Prostate gland (tissue), 2 donors: ENCODE results near the gene JAKMIP1. TPM values are rescaled to one million over a fixed set of nuclear protein-coding genes. Genes with fewer than 3 reads are reported as not detected.

Experiments
- DNase-seq: peaks from one replicate; pipeline ENCODE4 v3.0.0-alpha.2; 2019; ENCODE audit warnings: low spot score
- H3K27ac ChIP-seq, 2 donors: fragments of 200-600 bp; sonication (generic); 2 replicates each; pipeline ENCODE4 v1.5.1; 2017 to 2019
- H3K27me3 ChIP-seq: fragments of 200-600 bp; sonication (generic); replicated peaks from 2 replicates; pipeline ENCODE4 v1.5.1; 2019; ENCODE audit not compliant: insufficient read depth
- H3K36me3 ChIP-seq, 2 donors: fragments of 200-600 bp; sonication (generic); 1 replicate in 1 of 2; 2 replicates in 1 of 2; pipeline versions ENCODE4 v1.5.1 to v1.8.1; 2017 to 2019
- H3K4me1 ChIP-seq: fragments of 200-600 bp; sonication (generic); replicated peaks from 2 replicates; pipeline ENCODE4 v1.5.1; 2019
- H3K4me3 ChIP-seq, 2 donors: fragments of 200-600 bp; sonication (generic); 2 replicates each; pipeline ENCODE4 v1.5.1; 2017 to 2019
- H3K9me3 ChIP-seq: fragments of 200-600 bp; sonication (generic); 2 replicates; pipeline ENCODE4 v1.5.1; 2017
- CTCF ChIP-seq, 4 experiments: fragments of 200-600 bp in 2 of 4; fragments of 450-650 bp in 2 of 4; sonication (generic) in 2 of 4; IDR thresholded peaks; 1 replicate in 3 of 4; 2 replicates in 1 of 4; pipeline ENCODE4 v1.5.1; 2016 to 2019; ENCODE audit warnings: antibody characterized with exemption in 4 of 4, mild to moderate bottlenecking in 2 of 4, moderate library complexity in 2 of 4
- POLR2A ChIP-seq: fragments of 450-650 bp; IDR thresholded peaks from one replicate; pipeline ENCODE4 v1.6.1; 2016; ENCODE audit warnings: antibody characterized with exemption, mild to moderate bottlenecking
- POLR2AphosphoS5 ChIP-seq: sonication (generic); formaldehyde crosslinking; IDR thresholded peaks from one replicate; pipeline ENCODE4 v1.6.1; 2017; ENCODE audit warnings: antibody characterized with exemption
- WGBS: methylation state at CpG from one replicate; pipeline ENCODE4 v1.1.5; 2018; 5-methylcytosine and 5-hydroxymethylcytosine counted together
- intact Hi-C: fragments of 100-400 bp; cut with DNase I; formaldehyde crosslinking; loops from one replicate; pipeline ENCODE4 v1.14.2; 2022
- total RNA-seq, 2 donors: library from RNA; depleted of rRNA; stranded (reverse); fragments of >200 nt; gene quantifications; one replicate each; pipeline ENCODE4 v1.1.0, GENCODE V29; 2016

The JAKMIP1 gene
- total RNA-seq, 2 donors from 2014 or later, result 22.4 to 29.1 TPM

DNA sequence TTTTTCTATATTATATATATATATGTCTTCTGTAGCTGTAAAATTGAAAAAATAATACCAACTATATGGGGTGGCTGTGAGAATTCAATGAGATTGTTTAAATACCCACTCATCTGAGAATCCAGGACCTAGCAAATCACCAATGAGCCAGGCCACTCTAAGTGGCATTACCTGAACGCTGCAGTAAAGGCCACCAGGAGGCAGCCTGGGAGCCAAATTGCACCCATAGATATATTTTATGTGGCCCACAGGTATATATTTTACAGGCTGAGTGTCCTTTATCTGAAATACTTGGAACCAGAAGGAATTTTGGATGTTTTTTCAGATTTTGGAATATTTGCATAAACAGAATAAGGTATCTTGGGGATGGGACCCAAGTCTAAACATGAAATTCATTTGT lies 124.0 kb downstream of the JAKMIP1 start:
- H3K4me3 ChIP-seq, result no peak overlapping the region
- no peaks in the 10 kb centered on the region for H3K9me3 ChIP-seq
- H3K4me1 ChIP-seq, result no peaks in the 10 kb centered on the region
- intact Hi-C loops, result no loop called here
- no peak for DNase-seq
- H3K27ac ChIP-seq, result no peak overlapping the region
- H3K27me3 ChIP-seq, result no peaks in the 10 kb centered on the region
- 68% methylated on average over 1 of the region's 1 CpG for WGBS
- no peaks in the 10 kb centered on the region for H3K36me3 ChIP-seq
- no peak for TF ChIP-seq CTCF (IDR thresholded peaks at IDR 0.05)
- no peak for TF ChIP-seq POLR2A
- no peak for TF ChIP-seq POLR2AphosphoS5

GRCh38 chr4:6074758-6075157 lies 125.6 kb downstream of the JAKMIP1 start:
- Histone ChIP-seq H3K27ac (no peak overlapping the region), H3K36me3 (no peaks in the 10 kb centered on the region), H3K27me3 (no peaks in the 10 kb centered on the region), H3K4me1 (no peaks in the 10 kb centered on the region), H3K4me3 (no peak overlapping the region), H3K9me3 (no peaks in the 10 kb centered on the region)
- DNase-seq, result no peak
- 90% methylated on average over 6 of the region's 6 CpGs for WGBS
- intact Hi-C loops, result no loop called here
- TF ChIP-seq CTCF (IDR thresholded peaks at IDR 0.05) (no peak), POLR2AphosphoS5 (no peak), POLR2A (no peak)

GRCh38 chr4:6071959-6072720 lies 128.2 kb downstream of the JAKMIP1 start:
- no peak for DNase-seq
- Histone ChIP-seq H3K4me3 (no peak overlapping the region), H3K4me1 (no peaks in the 10 kb centered on the region), H3K9me3 (no peaks in the 10 kb centered on the region), H3K36me3 (no peaks in the 10 kb centered on the region), H3K27me3 (no peaks in the 10 kb centered on the region), H3K27ac (no peak overlapping the region)
- intact Hi-C loops, result no loop called here
- WGBS, result 43% methylated on average over 8 of the region's 8 CpGs
- TF ChIP-seq POLR2A (no peak), POLR2AphosphoS5 (no peak), CTCF (IDR thresholded peaks at IDR 0.05) (no peak)

DNA sequence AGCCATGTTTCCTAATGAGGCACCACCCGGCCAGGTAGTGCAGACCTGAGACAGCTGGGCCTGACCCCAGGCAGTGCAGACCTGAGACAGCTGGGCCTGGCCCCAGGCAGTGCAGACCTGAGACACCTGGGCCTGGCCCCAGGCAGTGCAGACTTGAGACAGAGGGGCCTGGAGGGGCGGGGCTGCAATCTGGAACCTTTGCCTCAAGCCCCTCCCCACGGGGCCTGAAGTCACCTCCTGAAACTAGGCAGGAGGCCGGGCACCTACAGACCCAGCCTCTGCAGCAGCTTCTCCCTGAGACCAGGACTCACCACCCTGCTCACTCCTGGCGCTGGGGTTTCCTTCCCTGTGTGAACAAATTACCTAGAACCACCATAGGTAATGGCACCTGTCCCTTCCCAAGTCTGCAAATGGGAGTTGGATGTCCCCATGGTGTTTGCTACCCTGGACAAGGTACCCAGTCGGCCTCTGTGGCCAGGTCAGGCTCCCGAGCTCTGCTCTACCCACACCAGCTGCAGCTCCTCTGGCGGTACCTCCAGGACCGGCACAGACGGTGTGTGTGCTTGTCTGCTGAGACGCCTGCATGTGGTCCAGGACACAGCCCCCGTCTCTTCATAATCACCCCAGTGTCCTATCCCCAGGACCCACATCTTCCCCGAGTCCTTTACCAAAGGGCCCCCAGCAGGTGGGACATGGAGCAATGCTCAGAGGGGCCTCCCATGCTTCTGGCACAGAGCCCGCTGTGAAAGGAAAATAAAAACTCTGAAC lies 129.0 kb downstream of the JAKMIP1 start:
- Histone ChIP-seq H3K36me3 (no peaks in the 10 kb centered on the region), H3K27ac (no peak overlapping the region), H3K4me3 (no peak overlapping the region), H3K4me1 (no peaks in the 10 kb centered on the region), H3K9me3 (no peaks in the 10 kb centered on the region), H3K27me3 (no peaks in the 10 kb centered on the region)
- intact Hi-C loops, result no loop called here
- no peak for TF ChIP-seq POLR2AphosphoS5
- no peak for TF ChIP-seq POLR2A
- TF ChIP-seq CTCF (IDR thresholded peaks at IDR 0.05), result no peak
- WGBS, result 60% methylated on average over 14 of the region's 14 CpGs
- no peak for DNase-seq
